Parathyroid adenoma (tissue), 2 donors: ENCODE measurements around the gene TDRD9.

ENCODE experiments used
- H2AFZ ChIP-seq: fragments of 300-600 bp; sonication (generic); one replicate; pipeline ENCODE4 v1.7.0; 2017; ENCODE audit warnings: antibody characterized with exemption, mild to moderate bottlenecking
- H3K27ac ChIP-seq: fragments of 300-600 bp; sonication (generic); one replicate; pipeline ENCODE4 v1.7.0; 2017
- H3K27me3 ChIP-seq: fragments of 300-600 bp; sonication (generic); one replicate; pipeline ENCODE4 v1.7.0; 2017; ENCODE audit warnings: low read length; ENCODE audit not compliant: control insufficient read depth, insufficient read depth
- H3K36me3 ChIP-seq: fragments of 300-600 bp; sonication (generic); one replicate; pipeline ENCODE4 v1.7.0; 2017; ENCODE audit warnings: low read length; ENCODE audit not compliant: control insufficient read depth, insufficient read depth
- H3K4me1 ChIP-seq: fragments of 300-600 bp; sonication (generic); one replicate; pipeline ENCODE4 v1.7.0; 2017; ENCODE audit warnings: control low read depth
- H3K4me2 ChIP-seq: fragments of 300-600 bp; sonication (generic); one replicate; pipeline ENCODE4 v1.7.0; 2017; ENCODE audit warnings: low read length
- H3K4me3 ChIP-seq: fragments of 300-600 bp; sonication (generic); one replicate; pipeline ENCODE4 v1.7.0; 2017; ENCODE audit warnings: low read depth, low read length
- H3K79me2 ChIP-seq: fragments of 300-600 bp; sonication (generic); one replicate; pipeline ENCODE4 v1.7.0; 2017; ENCODE audit warnings: control low read depth
- H3K9ac ChIP-seq: fragments of 300-600 bp; sonication (generic); one replicate; pipeline ENCODE4 v1.7.0; 2017; ENCODE audit warnings: mild to moderate bottlenecking
- H3K9me3 ChIP-seq: fragments of 300-600 bp; sonication (generic); one replicate; pipeline ENCODE4 v1.7.0; 2017; ENCODE audit warnings: low read length; ENCODE audit not compliant: control insufficient read depth
- TF ChIP-seq, protein P1 (sequence below): fragments of 300-600 bp; sonication (generic); IDR thresholded peaks from one replicate; pipeline ENCODE4 v1.7.0; 2017; ENCODE audit warnings: antibody characterized with exemption, mild to moderate bottlenecking
- donor health status: primary hyperparathyroidism.

Gene TDRD9, protein sequence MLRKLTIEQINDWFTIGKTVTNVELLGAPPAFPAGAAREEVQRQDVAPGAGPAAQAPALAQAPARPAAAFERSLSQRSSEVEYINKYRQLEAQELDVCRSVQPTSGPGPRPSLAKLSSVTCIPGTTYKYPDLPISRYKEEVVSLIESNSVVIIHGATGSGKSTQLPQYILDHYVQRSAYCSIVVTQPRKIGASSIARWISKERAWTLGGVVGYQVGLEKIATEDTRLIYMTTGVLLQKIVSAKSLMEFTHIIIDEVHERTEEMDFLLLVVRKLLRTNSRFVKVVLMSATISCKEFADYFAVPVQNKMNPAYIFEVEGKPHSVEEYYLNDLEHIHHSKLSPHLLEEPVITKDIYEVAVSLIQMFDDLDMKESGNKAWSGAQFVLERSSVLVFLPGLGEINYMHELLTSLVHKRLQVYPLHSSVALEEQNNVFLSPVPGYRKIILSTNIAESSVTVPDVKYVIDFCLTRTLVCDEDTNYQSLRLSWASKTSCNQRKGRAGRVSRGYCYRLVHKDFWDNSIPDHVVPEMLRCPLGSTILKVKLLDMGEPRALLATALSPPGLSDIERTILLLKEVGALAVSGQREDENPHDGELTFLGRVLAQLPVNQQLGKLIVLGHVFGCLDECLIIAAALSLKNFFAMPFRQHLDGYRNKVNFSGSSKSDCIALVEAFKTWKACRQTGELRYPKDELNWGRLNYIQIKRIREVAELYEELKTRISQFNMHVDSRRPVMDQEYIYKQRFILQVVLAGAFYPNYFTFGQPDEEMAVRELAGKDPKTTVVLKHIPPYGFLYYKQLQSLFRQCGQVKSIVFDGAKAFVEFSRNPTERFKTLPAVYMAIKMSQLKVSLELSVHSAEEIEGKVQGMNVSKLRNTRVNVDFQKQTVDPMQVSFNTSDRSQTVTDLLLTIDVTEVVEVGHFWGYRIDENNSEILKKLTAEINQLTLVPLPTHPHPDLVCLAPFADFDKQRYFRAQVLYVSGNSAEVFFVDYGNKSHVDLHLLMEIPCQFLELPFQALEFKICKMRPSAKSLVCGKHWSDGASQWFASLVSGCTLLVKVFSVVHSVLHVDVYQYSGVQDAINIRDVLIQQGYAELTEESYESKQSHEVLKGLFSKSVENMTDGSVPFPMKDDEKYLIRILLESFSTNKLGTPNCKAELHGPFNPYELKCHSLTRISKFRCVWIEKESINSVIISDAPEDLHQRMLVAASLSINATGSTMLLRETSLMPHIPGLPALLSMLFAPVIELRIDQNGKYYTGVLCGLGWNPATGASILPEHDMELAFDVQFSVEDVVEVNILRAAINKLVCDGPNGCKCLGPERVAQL (N-terminal part only)

GRCh38 chr14:103928011-103928890 is at the start of gene TDRD9:
TSS of gene TDRD9 (plus strand) at chr14:103928456. CDS start at chr14:103928510, 54 bp downstream.
- Histone ChIP-seq H3K79me2 (no peaks in the 10 kb centered on the region), H3K4me1 (no peaks in the 10 kb centered on the region), H3K4me3 (no peak within 1 kb of the TSS), H3K9me3 (no peaks in the 10 kb centered on the region), H3K4me2 (no peak within 1 kb of the TSS), H3K9ac (no peak within 1 kb of the TSS), H3K27me3 (no peaks in the 10 kb centered on the region), H3K27ac (no peak within 1 kb of the TSS), H3K36me3 (no peaks in the 10 kb centered on the region), H2AFZ (no peak within 1 kb of the TSS)
- TF ChIP-seq, protein P1, sequence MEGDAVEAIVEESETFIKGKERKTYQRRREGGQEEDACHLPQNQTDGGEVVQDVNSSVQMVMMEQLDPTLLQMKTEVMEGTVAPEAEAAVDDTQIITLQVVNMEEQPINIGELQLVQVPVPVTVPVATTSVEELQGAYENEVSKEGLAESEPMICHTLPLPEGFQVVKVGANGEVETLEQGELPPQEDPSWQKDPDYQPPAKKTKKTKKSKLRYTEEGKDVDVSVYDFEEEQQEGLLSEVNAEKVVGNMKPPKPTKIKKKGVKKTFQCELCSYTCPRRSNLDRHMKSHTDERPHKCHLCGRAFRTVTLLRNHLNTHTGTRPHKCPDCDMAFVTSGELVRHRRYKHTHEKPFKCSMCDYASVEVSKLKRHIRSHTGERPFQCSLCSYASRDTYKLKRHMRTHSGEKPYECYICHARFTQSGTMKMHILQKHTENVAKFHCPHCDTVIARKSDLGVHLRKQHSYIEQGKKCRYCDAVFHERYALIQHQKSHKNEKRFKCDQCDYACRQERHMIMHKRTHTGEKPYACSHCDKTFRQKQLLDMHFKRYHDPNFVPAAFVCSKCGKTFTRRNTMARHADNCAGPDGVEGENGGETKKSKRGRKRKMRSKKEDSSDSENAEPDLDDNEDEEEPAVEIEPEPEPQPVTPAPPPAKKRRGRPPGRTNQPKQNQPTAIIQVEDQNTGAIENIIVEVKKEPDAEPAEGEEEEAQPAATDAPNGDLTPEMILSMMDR = no peak

DNA sequence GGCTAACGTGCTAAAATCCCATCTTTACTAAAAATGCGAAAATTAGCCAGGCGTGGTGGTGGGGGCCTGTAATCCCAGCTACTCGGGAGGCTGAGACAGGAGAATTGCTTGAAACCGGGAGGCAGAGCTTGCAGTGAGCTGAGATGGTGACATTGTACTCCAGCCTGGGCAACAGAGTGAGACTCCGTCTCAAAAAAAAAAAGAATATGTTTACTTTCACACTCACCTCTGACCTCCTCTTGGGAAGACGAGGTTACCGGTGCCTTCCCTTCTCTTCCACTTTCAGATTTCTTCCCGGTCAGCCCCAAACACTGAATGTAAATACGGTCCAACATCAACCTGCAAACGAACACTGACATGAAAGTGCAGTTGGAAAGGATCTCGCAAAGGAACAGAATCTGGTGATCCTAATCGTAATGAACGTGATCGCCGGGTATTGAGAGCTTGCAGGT is 49.1 kb upstream of the TDRD9 start:
- Histone ChIP-seq H3K9ac (no peak overlapping the region), H3K79me2 (no peaks in the 10 kb centered on the region), H2AFZ (no peak overlapping the region), H3K27me3 (no peaks in the 10 kb centered on the region), H3K4me1 (peaks cover 36% of the 10 kb centered on the region), H3K4me2 (no peak overlapping the region), H3K36me3 (no peaks in the 10 kb centered on the region), H3K9me3 (no peaks in the 10 kb centered on the region), H3K4me3 (no peak overlapping the region), H3K27ac (peak overlapping the region; percentile 94)
- TF ChIP-seq, protein P1 = no peak

- H3K4me2 ChIP-seq = peak overlapping the region; percentile 95
Measured at GRCh38 chr14:103879570-103880347, 48.5 kb upstream of the TDRD9 start.

More at GRCh38 chr14:103879570-103880347, 48.5 kb upstream of the TDRD9 start:
- Histone ChIP-seq H3K36me3 (no peaks in the 10 kb centered on the region), H2AFZ (peak overlapping the region; percentile 92), H3K79me2 (no peaks in the 10 kb centered on the region), H3K4me1 (peaks cover 36% of the 10 kb centered on the region), H3K27me3 (no peaks in the 10 kb centered on the region), H3K4me3 (peak overlapping the region; percentile 54), H3K9ac (peak overlapping the region; percentile 3), H3K27ac (peak overlapping the region; percentile 94), H3K9me3 (no peaks in the 10 kb centered on the region)
- TF ChIP-seq, protein P1 = no peak
